C4-2B (cell line): Measurements from ENCODE around the gene TRIM32.

Experiments
- ZFX ChIP-seq: fragments of 450-650 bp; IDR thresholded peaks from 2 replicates; pipeline ENCODE4 v1.6.1; 2017
- TF ChIP-seq, protein P1 (sequence below): fragments of 450-650 bp; conservative IDR thresholded peaks from 2 replicates; pipeline ENCODE4 v1.5.1; 2017; ENCODE audit warnings: mild to moderate bottlenecking

DNA sequence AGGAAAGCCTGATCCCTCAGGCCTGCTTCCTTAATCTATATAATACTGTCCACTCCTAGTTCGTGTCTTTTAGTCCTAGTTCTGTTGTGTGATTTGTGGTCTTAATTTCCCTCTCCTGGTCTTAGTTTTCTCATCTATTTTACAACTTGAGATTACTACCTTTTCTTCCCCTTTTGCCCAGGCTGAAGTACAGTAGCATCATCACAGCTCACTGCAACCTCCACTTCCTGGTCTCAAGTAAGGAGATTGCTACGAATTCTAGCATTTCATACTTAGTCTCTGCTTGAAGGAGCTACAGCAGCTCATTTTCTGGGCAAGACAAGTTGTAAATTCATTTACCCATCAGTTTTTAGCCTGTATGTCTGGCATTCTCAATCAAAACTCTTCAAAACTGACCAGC lies 5.5 kb downstream of the TRIM32 start:
- TF ChIP-seq, protein P1, sequence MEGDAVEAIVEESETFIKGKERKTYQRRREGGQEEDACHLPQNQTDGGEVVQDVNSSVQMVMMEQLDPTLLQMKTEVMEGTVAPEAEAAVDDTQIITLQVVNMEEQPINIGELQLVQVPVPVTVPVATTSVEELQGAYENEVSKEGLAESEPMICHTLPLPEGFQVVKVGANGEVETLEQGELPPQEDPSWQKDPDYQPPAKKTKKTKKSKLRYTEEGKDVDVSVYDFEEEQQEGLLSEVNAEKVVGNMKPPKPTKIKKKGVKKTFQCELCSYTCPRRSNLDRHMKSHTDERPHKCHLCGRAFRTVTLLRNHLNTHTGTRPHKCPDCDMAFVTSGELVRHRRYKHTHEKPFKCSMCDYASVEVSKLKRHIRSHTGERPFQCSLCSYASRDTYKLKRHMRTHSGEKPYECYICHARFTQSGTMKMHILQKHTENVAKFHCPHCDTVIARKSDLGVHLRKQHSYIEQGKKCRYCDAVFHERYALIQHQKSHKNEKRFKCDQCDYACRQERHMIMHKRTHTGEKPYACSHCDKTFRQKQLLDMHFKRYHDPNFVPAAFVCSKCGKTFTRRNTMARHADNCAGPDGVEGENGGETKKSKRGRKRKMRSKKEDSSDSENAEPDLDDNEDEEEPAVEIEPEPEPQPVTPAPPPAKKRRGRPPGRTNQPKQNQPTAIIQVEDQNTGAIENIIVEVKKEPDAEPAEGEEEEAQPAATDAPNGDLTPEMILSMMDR: no peak
- TF ChIP-seq ZFX: no peak
